HG03045 (cell line): Measurements from ENCODE around the gene ROBO2.
"Not testable (repeated sequence)": the region's sequence is repeated elsewhere in the genome, so short reads cannot be mapped to it uniquely, and the experiment has no call there.

Experiments used
- ATAC-seq: cut with Tn5 transposase; IDR thresholded peaks from one replicate; pipeline ENCODE4 v1.9.1; 2021; ENCODE audit warnings: mild to moderate bottlenecking, moderate library complexity; ENCODE audit not compliant: unreplicated experiment

The ROBO2 gene

DNA sequence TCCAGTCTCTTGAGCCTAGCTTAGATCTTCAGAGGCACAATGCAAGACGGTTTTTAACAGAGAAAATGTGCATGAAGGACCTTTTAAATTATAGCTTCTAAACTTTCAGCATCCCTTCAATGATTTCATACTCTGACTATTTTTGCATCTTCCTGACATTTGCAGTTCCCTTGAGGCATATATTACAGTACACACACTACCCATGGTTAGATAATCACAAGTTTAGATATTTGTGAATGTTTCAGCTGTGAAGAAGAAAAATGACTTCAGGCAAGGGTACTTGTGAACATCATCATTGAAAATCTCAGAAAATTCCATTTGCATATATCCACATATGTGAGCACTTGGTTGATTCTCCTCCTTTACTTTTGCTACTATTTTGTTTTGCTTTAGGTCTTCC, 341.5 kb downstream of the ROBO2 start:
- ATAC-seq = no peak

GRCh38 chr3:77392181-77392580, 352.3 kb downstream of the ROBO2 start:
- no peak for ATAC-seq

GRCh38 chr3:77394046-77394445, 354.1 kb downstream of the ROBO2 start:
- ATAC-seq = no peak

GRCh38 chr3:77404871-77405270, 365.0 kb downstream of the ROBO2 start:
- ATAC-seq = no peak

- no peak for ATAC-seq
These were observed 367.5 kb downstream of the ROBO2 start for GRCh38 chr3:77407441-77407840.

GRCh38 chr3:77410334-77410733, 370.4 kb downstream of the ROBO2 start:
- ATAC-seq = not testable (repeated sequence)

DNA sequence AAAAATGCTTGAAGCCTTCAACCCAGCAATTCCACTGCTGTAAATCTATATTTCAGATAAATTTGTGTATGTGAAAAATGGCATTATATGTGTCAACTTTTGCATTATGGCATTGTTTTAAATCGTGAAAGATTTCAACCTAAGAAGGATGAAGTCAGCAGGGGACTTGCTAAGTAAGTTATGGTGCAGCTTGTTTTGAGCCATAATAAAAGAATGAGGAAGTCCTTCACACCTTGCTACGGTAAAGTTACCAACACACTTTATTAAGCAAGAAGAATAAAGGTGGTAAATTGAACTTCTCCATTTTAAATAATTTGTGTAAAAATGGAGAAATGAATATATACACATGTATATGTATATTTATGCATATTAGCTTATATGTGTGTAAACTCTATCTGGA, 371.4 kb downstream of the ROBO2 start:
- ATAC-seq = no peak

DNA sequence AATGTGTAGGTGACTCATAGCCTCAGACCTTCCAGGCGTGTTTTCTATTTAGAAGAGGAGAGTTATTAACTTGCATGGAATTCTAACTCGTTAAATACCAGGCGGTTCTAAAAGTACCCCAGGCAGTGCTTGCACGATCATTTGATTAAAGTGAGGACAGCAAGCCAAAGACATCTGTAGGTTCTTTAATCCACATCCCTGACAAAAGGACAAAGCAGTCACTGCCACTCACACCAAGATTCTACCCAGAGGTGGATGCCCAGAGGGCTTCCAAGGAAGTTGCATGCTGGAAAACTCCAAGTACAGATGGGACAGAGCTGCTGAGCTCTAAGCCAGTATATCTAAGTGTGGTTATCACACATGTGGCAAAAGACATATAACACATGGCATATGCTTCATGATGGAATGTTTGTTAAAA, 372.1 kb downstream of the ROBO2 start:
- ATAC-seq = no peak

GRCh38 chr3:77412584-77412983, 372.7 kb downstream of the ROBO2 start:
- no peak for ATAC-seq

GRCh38 chr3:77414881-77415280, 375.0 kb downstream of the ROBO2 start:
- no peak for ATAC-seq

- no peak for ATAC-seq
These were observed 380.4 kb downstream of the ROBO2 start for GRCh38 chr3:77420336-77420735.

DNA sequence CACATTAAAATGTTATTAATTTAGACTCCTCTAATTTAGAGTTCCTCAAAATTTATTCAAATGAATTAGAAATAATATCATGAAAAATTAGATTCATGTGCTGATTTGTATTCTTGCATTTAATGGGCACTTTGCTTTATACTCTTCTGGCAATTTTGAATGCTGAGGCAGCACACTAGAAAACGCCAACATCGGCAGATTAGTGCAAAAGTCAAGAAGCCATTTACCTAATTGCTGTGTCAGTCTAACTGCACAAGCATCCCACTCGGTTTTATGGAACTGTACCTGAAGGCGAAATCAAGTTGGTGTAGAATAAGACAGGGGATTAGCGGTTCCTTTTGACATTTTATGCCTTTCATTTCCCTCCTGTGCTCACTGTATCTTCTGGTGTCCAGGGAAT, 382.0 kb downstream of the ROBO2 start:
- no peak for ATAC-seq

DNA sequence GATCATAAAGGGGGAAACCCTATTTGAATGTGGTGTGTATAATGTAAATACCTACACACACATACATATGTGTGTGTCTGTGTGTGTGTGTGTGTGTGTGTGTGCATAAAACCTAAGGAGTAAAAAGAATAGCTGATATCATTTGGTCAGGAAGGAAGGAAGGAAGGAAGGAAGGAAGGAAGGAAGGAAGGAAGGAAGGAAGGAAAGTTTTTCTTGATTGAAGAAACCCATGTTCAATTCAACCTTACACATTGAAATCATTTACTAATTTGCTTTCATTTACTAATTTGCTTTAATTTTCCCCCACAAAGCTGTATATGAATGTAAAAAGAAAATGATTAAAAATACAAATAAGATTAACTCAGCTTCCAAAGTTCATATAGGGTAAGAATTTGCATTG, 386.6 kb downstream of the ROBO2 start:
- no peak for ATAC-seq

- no peak for ATAC-seq
These were observed 387.6 kb downstream of the ROBO2 start for GRCh38 chr3:77427528-77427927.

DNA sequence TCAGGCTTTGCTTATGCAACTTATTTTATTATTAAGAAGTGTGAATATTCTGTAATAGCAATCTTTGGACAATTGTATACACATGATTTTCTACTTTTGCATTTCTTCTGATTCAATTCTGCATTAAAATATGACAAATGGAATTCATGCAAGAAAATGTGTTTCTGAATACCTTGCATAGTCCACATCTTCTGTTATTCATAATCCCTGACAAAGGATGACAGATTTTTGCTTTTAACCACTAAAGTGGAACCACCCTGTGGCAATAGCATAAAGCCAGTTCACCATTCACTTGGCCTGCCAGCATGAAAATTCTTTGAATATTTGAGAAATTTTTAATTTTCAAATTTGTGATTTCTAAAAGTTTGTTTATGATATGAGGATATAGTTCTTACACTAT, 397.0 kb downstream of the ROBO2 start:
- ATAC-seq = no peak

- ATAC-seq = no peak
These were observed 406.2 kb downstream of the ROBO2 start for GRCh38 chr3:77446084-77446483.

DNA sequence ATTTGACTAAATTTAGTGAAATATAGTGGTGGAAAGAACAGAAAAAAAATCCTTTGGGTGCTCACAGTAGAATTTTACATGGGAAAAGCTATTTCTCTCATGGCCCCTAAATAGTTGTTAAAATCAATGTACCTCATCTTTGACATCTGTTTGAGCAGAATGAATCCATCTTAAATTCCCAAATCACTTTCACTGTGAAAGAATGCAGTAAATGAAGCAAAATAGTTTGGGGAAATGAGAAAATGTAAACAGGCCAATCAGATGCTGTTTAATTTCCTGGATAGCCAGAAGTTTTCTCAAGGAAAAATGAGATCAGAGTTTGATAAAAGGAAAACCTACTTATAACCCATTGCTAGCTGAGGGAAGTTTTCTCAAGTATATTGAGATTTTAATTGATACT, 406.9 kb downstream of the ROBO2 start:
- ATAC-seq = no peak

DNA sequence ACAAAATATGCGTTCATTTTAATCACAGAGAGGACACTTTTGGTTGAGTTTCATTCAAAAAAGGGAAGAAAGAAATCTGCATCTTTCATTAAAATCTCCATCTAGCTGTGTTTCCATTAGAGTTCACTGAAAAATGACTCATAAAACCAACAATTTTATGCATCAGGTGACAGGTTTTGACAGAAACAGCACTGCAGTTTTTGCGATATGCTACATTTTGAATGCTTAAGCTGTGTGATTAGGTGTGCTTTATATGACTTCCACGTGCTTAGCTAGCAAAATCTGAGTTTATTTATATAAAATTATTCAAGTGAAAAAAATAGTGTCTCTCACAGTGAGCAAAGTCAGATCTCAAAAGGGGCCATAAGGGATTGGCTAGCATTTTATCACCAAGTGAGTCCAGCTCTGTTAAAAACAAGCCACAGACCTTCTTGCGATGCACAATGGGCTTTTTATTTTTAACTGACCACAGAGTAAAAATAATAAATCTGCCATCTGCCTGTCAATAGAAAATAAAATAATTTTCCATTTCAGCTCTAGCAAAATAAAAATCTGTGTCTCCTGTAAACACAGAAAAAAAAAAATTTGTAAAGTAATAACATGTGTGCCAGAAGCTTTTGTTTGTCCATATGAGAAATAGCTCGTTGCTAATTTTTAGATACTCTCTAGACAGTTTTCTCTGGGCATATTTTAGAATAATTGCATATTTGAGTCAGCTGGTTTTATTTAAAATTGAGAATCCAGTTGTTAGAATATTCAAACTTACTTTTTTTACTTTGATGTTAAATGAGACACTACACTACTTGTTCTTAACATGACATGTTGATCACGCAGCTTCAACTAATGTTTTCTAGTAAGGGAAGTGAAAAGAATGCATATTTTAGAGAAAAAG, 409.8 kb downstream of the ROBO2 start:
- ATAC-seq = no peak

- ATAC-seq = no peak
These were observed 416.5 kb downstream of the ROBO2 start for GRCh38 chr3:77456431-77456830.

- ATAC-seq = no peak
These were observed 417.0 kb downstream of the ROBO2 start for GRCh38 chr3:77456906-77457305.

GRCh38 chr3:77459926-77460325, 420.0 kb downstream of the ROBO2 start:
- ATAC-seq = no peak

DNA sequence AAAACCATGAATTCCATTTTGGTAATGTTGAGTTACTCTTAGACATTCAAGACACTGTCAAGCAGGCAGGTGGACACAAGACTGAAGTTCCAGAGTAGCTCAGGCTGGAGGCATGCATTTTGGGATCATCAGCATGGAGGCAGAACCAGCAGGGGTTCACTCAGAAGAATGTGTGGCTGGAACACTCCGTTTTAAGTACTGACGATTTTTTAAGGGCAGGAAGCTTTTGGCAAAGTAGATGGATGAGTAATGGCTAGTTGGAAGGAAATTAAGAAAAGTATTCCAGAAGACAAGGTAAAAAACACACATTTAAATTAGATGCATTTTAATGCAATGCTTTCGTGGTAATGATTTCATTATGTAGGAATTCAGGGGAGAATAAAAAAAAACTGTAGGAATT, 420.4 kb downstream of the ROBO2 start:
- no peak for ATAC-seq

DNA sequence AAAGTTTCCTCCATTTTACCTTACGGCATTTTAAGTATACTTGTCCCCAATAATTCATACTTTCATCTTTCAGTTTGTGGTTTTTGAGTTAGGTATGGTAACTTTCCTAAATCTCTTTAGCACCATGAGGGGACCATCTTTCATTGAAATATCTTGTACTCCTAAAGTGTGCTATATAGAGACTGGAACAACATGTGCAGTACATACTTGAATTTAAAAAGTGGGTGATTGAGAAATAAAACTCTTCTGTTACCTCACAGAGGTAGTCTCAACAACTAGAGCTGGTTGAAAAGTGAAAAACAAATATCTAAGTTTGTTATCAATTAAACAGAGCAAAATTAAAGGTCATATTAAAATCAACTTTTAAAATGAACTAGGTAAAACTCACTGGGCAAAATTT, 423.1 kb downstream of the ROBO2 start:
- no peak for ATAC-seq
